Neural cell (in vitro differentiated cells): ENCODE measurements around the gene DHX16. TPM values are rescaled to one million over a fixed set of nuclear protein-coding genes. Genes with fewer than 3 reads are reported as not detected.

ENCODE experiments used
- H2AFZ ChIP-seq: fragments of 200-600, 300-800 bp; sonication (generic), shearing (Covaris generic); 2 replicates; pipeline ENCODE4 v1.6.0; 2014; ENCODE audit warnings: low read depth, mild to moderate bottlenecking, antibody characterized with exemption, low read length, moderate library complexity
- H3F3A ChIP-seq: fragments of 200-600 bp; shearing (Covaris generic); 2 replicates; pipeline ENCODE4 v1.6.1; 2016; ENCODE audit warnings: mild to moderate bottlenecking, moderate library complexity, mixed read lengths, antibody characterized with exemption, low read length; ENCODE audit not compliant: insufficient read depth, poor library complexity, severe bottlenecking
- H3K27ac ChIP-seq: fragments of 200-600, 300-800 bp; sonication (generic), shearing (Covaris generic); 2 replicates; pipeline ENCODE4 v1.5.1; 2014; ENCODE audit warnings: mild to moderate bottlenecking, low read length, moderate library complexity
- H3K27me3 ChIP-seq: fragments of 300-800, 200-600 bp; sonication (generic), shearing (Covaris generic); 2 replicates; pipeline ENCODE4 v1.6.0; 2014; ENCODE audit warnings: mild to moderate bottlenecking, low read depth, low read length, moderate library complexity; ENCODE audit not compliant: insufficient read depth
- H3K36me3 ChIP-seq: fragments of 300-800, 200-600 bp; sonication (generic), shearing (Covaris generic); 2 replicates; pipeline ENCODE4 v1.5.1; 2014; ENCODE audit warnings: mild to moderate bottlenecking, antibody characterized with exemption, low read length, moderate library complexity; ENCODE audit not compliant: insufficient read depth
- H3K4me2 ChIP-seq: fragments of 300-800, 200-600 bp; sonication (generic), shearing (Covaris generic); 2 replicates; pipeline ENCODE4 v1.6.0; 2014; ENCODE audit warnings: mild to moderate bottlenecking, low read length
- H3K4me3 ChIP-seq: fragments of 300-800, 200-600 bp; sonication (generic), shearing (Covaris generic); 2 replicates; pipeline ENCODE4 v1.5.1; 2014; ENCODE audit warnings: mild to moderate bottlenecking, low read length, moderate library complexity
- H3K79me2 ChIP-seq: fragments of 200-600 bp; shearing (Covaris generic); replicated peaks from 2 replicates; pipeline ENCODE4 v1.6.0; 2014; ENCODE audit warnings: mild to moderate bottlenecking, low read length, moderate library complexity; ENCODE audit not compliant: insufficient read depth
- H3K9ac ChIP-seq: fragments of 300-800, 200-600 bp; sonication (generic), shearing (Covaris generic); 2 replicates; pipeline ENCODE4 v1.6.1; 2016; ENCODE audit warnings: mild to moderate bottlenecking, low read length, mixed read lengths
- H3K9me2 ChIP-seq: fragments of 200-600 bp; shearing (Covaris generic); 2 replicates; pipeline ENCODE4 v1.6.1; 2016; ENCODE audit warnings: mild to moderate bottlenecking, low read length, mixed read lengths; ENCODE audit not compliant: insufficient read depth
- H3K9me3 ChIP-seq: fragments of 200-600, 300-800 bp; sonication (generic), shearing (Covaris generic); 2 replicates; pipeline ENCODE4 v1.6.1; 2016; ENCODE audit warnings: mild to moderate bottlenecking, mixed run types, low read length, moderate library complexity, mixed read lengths
- H4K20me1 ChIP-seq: fragments of 200-600 bp; shearing (Covaris generic); 2 replicates; pipeline ENCODE4 v1.6.1; 2016; ENCODE audit warnings: mild to moderate bottlenecking, mixed run types; ENCODE audit not compliant: insufficient read depth
- EP300 ChIP-seq: fragments of 450-650 bp; conservative IDR thresholded peaks from 2 replicates; pipeline ENCODE4 v1.6.1; 2014; ENCODE audit warnings: antibody characterized with exemption, mild to moderate bottlenecking, moderate library complexity; ENCODE audit not compliant: poor library complexity, severe bottlenecking
- EZH2 ChIP-seq: fragments of 200-600, 300-800 bp; shearing (Covaris generic), sonication (generic); IDR thresholded peaks from 2 replicates; pipeline ENCODE4 v1.6.1; 2014; ENCODE audit warnings: antibody characterized with exemption, low read length, borderline replicate concordance, mild to moderate bottlenecking; ENCODE audit not compliant: insufficient read depth, poor library complexity, severe bottlenecking
- MXI1 ChIP-seq: fragments of 450-650 bp; conservative IDR thresholded peaks from 2 replicates; pipeline ENCODE4 v1.6.1; 2014; ENCODE audit warnings: antibody characterized with exemption, mild to moderate bottlenecking; ENCODE audit not compliant: poor library complexity, severe bottlenecking
- POLR2AphosphoS5 ChIP-seq: IDR thresholded peaks from 2 replicates; pipeline ENCODE4 v1.6.1; 2012
- RAD21 ChIP-seq: fragments of 450-650 bp; conservative IDR thresholded peaks from 2 replicates; pipeline ENCODE4 v1.6.1; 2014; ENCODE audit warnings: antibody characterized with exemption, mild to moderate bottlenecking, moderate library complexity
- REST ChIP-seq: IDR thresholded peaks from 2 replicates; pipeline ENCODE4 v1.6.1; 2012; ENCODE audit warnings: borderline replicate concordance
- SMC3 ChIP-seq: fragments of 450-650 bp; conservative IDR thresholded peaks from 2 replicates; pipeline ENCODE4 v1.6.1; 2014; ENCODE audit warnings: antibody characterized with exemption, mild to moderate bottlenecking, moderate library complexity; ENCODE audit not compliant: poor library complexity
- TAF1 ChIP-seq: IDR thresholded peaks from 2 replicates; pipeline ENCODE4 v1.6.1; 2012; ENCODE audit warnings: low read depth
- polyA plus RNA-seq: library from polyadenylated mRNA; depleted of rRNA; stranded (reverse); fragments of >200 nt; gene quantifications from 2 replicates; pipeline ENCODE4 v1.2.3, GENCODE V29; 2014
- TF ChIP-seq, protein P1 (sequence below): fragments of 450-650 bp; IDR thresholded peaks from 2 replicates; pipeline ENCODE4 v1.5.1; 2014; ENCODE audit warnings: antibody characterized with exemption, mild to moderate bottlenecking, moderate library complexity; ENCODE audit not compliant: poor library complexity, severe bottlenecking

The DHX16 gene
- polyA plus RNA-seq, 1 donor from 2014 or later = 29.1 TPM

GRCh38 chr6:30643656-30644055 is 29.1 kb downstream of the DHX16 start:
- Histone ChIP-seq H3K27me3 (no peaks in the 10 kb centered on the region), H3K79me2 (peaks cover 29% of the 10 kb centered on the region), H3F3A (no peaks in the 10 kb centered on the region), H3K36me3 (peaks cover 8% of the 10 kb centered on the region), H3K27ac (no peak overlapping the region), H3K9me2 (no peaks in the 10 kb centered on the region), H3K4me3 (no peak overlapping the region), H4K20me1 (no peaks in the 10 kb centered on the region), H2AFZ (no peak overlapping the region), H3K9me3 (no peaks in the 10 kb centered on the region), H3K9ac (no peak overlapping the region), H3K4me2 (no peak overlapping the region)
- no peak for TF ChIP-seq REST
- TF ChIP-seq RAD21 = no peak
- no peak for TF ChIP-seq SMC3
- no peak for TF ChIP-seq EP300
- TF ChIP-seq MXI1 = no peak
- TF ChIP-seq POLR2AphosphoS5 = no peak
- TF ChIP-seq EZH2 = no peak
- TF ChIP-seq, protein P1, sequence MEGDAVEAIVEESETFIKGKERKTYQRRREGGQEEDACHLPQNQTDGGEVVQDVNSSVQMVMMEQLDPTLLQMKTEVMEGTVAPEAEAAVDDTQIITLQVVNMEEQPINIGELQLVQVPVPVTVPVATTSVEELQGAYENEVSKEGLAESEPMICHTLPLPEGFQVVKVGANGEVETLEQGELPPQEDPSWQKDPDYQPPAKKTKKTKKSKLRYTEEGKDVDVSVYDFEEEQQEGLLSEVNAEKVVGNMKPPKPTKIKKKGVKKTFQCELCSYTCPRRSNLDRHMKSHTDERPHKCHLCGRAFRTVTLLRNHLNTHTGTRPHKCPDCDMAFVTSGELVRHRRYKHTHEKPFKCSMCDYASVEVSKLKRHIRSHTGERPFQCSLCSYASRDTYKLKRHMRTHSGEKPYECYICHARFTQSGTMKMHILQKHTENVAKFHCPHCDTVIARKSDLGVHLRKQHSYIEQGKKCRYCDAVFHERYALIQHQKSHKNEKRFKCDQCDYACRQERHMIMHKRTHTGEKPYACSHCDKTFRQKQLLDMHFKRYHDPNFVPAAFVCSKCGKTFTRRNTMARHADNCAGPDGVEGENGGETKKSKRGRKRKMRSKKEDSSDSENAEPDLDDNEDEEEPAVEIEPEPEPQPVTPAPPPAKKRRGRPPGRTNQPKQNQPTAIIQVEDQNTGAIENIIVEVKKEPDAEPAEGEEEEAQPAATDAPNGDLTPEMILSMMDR = no peak
- TF ChIP-seq TAF1 = no peak

DNA sequence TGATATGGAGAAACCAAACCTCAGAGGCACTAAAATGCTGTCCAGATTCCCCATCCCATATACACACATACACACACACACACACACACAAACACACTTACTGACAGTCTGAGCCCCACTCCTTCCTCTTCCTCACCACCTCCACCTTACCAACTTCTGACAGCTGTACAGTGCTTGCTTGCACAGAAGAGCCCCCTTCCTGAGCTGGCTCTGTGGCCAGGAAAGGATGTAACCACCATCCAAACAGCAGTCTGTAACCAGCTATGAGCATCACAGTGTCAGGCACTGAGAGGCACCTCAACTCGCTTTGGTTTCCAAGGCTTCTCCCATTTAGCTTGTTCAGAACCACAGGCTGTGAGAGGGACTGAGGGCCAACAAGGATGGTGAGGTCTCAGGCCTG is 31.8 kb downstream of the DHX16 start:
- no peak overlapping the region for H3K9ac ChIP-seq
- no peak for TF ChIP-seq POLR2AphosphoS5
- TF ChIP-seq MXI1 = no peak
- no peak for TF ChIP-seq EZH2
- no peak for TF ChIP-seq EP300
- no peak for TF ChIP-seq REST
- TF ChIP-seq RAD21 = no peak
- TF ChIP-seq SMC3 = no peak
- TF ChIP-seq TAF1 = no peak
- TF ChIP-seq, protein P1 = no peak
- no peaks in the 10 kb centered on the region for H3K9me3 ChIP-seq
- no peaks in the 10 kb centered on the region for H3K27me3 ChIP-seq
- no peaks in the 10 kb centered on the region for H3K9me2 ChIP-seq
- H3K4me2 ChIP-seq = no peak overlapping the region
- H3F3A ChIP-seq = no peaks in the 10 kb centered on the region
- H4K20me1 ChIP-seq = no peaks in the 10 kb centered on the region
- H3K36me3 ChIP-seq = peaks cover 8% of the 10 kb centered on the region
- no peak overlapping the region for H2AFZ ChIP-seq
- H3K27ac ChIP-seq = no peak overlapping the region
- peaks cover 12% of the 10 kb centered on the region for H3K79me2 ChIP-seq
- no peak overlapping the region for H3K4me3 ChIP-seq
